8988T (cell line): ENCODE results near the gene ZBTB7A.

Experiments
- DNase-seq: peaks from one replicate; pipeline ENCODE4 v3.0.0; 2011

Gene ZBTB7A

DNA sequence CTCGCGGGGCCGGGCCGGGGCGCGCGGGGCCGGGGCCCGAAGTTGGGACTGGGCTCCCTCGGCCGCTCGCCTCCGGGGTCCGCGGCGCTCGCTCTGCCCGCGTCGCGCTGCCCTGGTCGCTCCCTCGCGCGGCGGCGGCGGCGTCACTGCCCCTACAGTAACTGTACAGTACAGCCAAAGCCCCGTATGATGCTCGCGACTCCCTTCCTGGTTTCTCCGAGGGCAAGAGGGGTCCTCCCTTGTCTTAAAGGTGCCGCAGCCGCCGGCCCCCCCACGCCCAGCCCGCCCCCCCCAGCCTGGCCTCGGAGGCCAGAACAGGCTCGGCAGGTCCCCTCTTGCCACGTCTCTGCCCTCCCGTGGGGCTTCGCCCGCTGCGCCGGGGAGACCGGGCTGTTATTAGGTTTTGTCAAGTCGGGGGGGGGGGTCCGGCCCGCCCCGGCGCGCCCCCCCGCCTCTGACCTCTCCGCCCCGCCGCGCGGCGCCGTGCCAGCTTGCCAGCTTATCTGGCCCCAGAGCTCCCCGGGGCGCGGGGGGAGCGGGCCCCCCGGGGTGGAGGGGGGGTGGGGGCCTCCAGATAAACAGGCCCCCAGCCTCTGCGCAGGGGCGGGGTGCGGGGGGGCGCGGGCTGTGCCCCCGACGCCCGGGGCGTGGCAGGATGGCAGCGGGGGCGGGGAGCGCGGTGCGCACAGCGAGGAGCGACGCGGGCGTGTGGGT, at the start of gene ZBTB7A:
TSS of gene ZBTB7A (minus strand) at position 218 of the 714 bp plus-strand sequence. CDS start 11,667 bp downstream, outside the sequence.
- peak; percentile 84 for DNase-seq

DNA sequence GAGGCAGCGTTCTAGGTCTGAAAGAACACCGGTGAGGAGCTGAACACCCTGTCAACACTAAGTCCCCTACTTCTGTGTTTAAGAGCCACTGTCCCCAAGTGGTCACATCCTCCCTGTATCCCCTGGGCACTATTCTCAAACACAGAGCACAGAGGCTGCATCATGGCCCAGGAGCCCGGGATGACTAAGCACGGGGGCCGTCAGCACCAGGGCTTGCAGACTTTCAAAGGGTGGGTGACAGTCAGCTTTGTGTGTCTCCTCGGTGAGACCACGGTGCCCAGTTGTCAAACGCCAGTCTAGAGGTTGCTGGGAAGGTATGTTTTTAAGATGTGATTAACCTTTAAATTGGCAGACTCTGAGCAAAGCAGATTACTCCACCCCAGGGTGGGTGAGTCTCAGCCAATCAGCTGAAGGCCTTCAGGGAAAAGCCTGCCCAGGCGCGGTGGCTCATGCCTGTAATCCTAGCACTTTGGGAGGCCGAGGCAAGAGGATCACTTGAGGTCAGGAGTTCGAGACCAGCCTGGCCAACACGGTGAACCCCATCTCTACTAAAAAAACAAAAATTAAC, 49.2 kb upstream of the ZBTB7A start:
- DNase-seq: no peak

DNA sequence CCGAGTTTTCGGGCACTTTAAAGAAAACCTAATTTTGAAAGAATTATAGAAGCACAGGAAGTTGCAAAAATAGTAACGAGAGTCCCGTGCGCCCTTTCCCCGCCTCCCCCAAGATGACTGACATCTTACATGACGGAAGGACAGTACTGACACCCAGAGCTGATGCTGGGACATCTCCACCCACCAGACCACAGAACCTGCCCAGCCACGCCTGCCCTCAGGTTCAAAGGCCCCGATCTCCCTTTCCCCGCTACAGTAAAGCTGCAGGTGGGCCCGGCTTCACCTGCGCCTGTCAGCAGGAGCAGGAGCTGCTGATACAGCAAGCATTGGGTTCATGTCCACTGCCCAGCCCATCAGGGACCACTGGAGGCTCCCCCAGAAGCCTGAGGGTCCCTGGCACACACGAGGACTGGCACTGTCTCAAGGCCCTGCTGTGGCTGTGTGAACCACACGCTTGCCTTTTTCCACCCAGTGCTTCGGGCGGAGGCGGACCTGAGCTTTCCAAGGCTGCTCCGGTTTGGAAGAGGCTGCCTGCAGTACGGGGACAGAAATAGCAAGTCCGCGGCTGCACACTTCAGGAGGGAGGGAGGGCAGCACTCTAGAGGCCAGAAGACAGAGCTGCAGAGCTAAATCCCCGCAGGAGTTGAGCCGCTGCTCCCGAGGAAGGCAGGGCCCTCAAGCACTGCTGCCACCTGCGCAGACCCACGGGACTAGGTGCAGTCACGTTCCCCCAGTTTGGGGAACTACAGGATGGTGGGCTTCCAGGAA, 48.5 kb upstream of the ZBTB7A start:
- no peak for DNase-seq

DNA sequence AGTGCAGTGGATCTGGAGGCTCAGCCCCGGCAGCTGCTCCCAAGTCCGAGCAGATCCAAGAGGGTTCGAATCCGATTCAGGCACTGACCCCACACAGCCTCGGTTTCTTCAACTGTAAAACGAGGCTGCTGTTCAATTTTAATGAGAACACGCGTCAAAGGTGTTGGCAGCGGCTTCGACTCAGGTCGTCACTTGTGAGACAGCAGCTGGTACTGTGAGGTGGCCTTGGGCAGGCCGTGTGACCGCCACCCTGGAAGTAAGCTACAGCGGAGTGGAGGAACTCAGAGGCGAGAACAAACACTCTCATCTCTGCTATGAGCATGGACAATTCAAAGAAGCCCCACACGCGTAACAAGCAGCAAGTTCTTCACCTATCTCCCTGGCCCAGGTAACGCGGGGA, 47.5 kb upstream of the ZBTB7A start:
- DNase-seq: no peak

GRCh38 chr19:4113398-4114088, 46.8 kb upstream of the ZBTB7A start:
- no peak for DNase-seq

DNA sequence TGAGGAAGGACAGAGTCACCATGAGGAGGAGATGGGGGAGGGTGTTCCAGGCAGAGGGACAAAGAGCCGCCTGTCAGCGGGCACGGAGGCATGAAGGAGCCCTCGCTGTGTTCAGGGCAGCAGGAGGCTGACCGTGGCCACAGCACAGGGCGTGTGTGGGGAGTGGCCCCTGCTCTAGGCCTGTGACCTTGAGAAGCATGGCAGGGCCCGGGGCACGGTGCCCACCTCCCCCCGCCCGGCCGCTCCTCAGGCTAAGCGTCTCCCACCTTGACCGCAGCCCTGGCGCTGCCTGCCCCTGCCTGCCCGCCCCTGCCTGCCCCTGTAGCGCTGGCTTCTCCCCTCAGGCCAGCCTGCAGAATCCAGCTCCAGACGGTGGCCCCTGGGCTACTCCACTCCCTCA, 45.7 kb upstream of the ZBTB7A start:
- no peak for DNase-seq

GRCh38 chr19:4109626-4109945, 42.9 kb upstream of the ZBTB7A start:
- no peak for DNase-seq

- DNase-seq: no peak
These were observed 42.3 kb upstream of the ZBTB7A start for GRCh38 chr19:4108767-4109625.

GRCh38 chr19:4103080-4103433, 36.4 kb upstream of the ZBTB7A start:
- no peak for DNase-seq

- no peak for DNase-seq
These were observed 35.8 kb upstream of the ZBTB7A start for GRCh38 chr19:4102339-4103079.

GRCh38 chr19:4101496-4101770, 34.7 kb upstream of the ZBTB7A start:
- DNase-seq: no peak

GRCh38 chr19:4100647-4101495, 34.2 kb upstream of the ZBTB7A start:
- no peak for DNase-seq

DNA sequence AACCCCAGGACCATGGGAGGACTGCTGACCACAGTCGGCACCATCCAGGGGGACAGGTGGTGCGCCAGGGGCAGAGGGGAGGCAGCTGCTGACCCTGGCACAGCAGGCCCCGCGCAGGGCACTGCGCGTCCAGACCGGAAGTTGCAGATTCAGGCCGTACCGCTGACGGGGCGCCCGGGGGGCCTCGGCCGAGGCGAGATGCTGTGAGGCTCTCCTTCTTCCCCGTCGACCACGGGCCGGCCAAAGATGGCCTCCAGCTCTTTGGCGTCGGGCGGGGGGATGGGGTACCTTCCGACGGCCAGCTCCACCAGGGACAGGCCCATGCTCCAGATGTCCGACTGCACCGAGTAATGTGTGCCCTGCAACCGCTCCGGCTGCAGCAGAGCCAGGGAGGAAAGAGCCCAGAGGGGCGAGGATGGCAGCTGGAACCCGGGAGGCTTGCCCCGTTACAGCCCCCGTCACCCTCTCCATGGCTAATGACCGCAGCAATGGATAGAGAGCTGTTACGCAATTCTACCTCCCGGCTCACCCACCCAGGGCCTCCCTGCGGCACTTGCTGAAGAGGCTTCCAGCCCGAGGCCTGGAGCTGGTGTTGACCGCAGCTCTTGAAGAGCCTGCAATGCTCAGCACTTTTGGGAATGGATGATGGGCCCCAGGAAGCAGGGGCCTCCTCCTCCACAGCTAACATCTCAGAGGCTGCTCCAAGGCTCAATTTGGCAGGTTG, 32.5 kb upstream of the ZBTB7A start:
- DNase-seq: no peak

- no peak for DNase-seq
These were observed 31.8 kb upstream of the ZBTB7A start for GRCh38 chr19:4098493-4098892.

DNA sequence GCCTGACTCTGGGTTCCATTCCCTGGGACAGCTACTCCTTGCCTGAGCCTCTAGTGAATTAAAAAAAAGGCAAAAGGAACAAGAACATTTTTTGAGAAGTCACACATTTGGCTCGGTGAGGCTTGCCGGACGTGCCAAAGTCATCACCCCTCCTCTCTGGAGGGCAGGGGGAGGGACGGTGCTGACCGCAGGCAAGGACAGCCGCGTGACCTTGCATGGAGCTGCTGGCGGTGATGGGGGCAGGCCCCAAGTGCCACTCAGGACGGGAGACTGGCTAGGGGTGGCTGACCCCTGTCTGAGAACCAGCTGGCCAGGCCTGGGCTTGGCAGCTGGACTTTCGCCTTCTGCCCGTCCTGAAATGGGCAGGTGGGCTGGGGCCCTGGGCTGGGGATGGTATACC, 30.8 kb upstream of the ZBTB7A start:
- no peak for DNase-seq

DNA sequence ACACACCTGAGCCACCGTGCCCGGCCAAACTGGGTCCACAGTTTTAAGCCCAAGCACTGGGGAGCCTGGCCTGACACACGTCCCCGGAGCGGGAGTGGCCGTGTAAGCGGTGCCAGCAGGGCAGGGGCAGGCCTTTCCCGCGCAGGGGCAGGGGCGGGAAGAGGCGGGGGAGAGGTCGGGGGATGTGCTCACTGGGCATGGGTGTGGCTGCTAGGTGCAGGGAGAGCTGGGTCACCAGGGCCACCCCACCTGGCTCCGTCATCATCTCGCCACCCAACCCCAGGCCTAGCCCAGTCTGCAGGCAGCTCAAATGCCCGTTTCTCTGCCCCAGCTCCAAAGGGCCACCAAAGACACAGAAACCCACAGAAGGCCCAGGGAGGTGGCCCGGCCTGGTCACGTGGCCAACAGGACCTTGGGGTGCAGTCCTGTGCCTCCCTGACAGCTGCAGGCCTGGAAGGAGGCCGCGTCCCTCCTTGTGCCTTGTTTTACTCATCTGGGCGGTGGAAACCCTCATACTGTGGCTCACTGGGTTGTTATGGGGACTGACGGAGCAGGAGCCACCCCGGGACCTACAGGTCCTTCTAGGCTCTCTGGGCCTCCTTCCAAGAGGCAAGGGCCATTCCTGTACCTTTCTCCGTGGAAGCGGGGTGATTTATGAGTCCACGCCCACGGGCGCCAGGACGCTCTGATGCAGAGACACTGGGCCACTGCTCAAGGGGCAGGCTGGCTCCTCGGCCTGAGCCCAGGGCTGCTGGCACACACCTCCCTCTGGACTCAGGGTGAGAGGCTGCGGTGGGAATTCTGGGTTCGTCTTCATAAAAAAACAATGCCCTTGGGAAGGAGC, 29.6 kb upstream of the ZBTB7A start:
- no peak for DNase-seq

GRCh38 chr19:4095488-4095844, 28.8 kb upstream of the ZBTB7A start:
- DNase-seq: no peak

DNA sequence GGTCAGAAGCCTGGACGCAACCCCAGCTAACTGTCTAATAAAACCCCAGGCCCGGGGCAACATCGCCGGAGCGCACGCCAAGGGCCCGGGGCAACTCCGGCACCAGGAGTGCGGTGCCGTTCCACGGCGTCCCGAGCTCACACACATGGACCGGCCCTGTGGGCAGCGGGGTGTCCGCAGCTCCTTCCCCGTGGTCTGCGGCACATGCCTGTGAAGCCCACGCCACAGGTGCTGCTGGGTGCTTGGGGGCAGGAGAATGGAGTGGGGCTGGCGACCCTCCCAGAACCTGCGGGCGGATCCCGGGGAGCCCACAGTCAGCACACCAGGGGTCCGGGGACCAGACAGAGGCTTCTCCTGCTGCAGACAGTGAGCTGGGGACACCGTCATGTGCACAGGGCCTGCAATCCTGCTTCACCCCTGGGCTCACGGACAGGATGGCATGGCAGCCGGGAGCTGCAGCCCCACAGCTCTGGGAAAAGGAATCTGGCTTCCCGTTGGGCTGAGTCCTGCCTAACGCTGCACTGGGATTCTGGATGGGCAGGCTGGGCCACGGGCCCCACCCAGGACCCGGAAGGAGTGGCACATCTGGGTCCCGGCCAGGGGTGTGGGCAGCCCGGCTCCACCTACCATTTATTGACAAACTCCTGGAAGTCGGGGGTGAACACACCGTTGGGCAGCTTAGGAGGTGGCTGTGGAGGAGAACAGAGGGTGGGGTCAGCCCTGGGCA, 28.2 kb upstream of the ZBTB7A start:
- DNase-seq: no peak

DNA sequence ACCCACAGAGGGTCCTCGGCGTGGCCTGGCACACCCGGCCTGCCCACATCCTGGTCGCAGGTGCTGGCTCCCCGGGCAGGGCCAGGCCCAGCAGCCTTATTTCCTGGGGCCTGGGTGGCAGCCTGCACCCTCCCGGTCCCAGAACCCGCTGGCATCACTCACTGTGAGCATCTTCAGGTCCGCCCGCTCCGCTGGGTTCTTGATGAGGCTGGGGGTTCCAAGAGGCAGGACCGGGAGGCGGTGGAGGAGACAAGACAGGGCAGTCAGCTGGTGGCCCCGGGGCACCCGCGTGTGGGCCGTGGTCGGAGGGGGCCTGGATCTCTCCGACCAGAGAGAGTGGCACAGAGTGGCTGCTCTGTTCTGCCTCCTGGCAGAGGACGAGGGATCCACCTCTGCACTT, 27.6 kb upstream of the ZBTB7A start:
- no peak for DNase-seq
